KMS-11 (cell line): ENCODE measurements around the gene KLB.

Experiments used
- H2AFZ ChIP-seq: fragments of 200-600 bp; sonication (generic); 2 replicates; pipeline ENCODE4 v1.6.1; 2016; ENCODE audit warnings: antibody characterized with exemption, mixed run types, low read depth
- H3K27ac ChIP-seq: fragments of 200-600 bp; sonication (generic); 2 replicates; pipeline ENCODE4 v1.6.1; 2016; ENCODE audit warnings: mild to moderate bottlenecking, mixed run types
- H3K27me3 ChIP-seq: fragments of 200-600 bp; sonication (generic); 2 replicates; pipeline ENCODE4 v1.6.1; 2017; ENCODE audit warnings: mild to moderate bottlenecking, low read depth, mixed run types, moderate library complexity; ENCODE audit not compliant: insufficient read depth
- H3K36me3 ChIP-seq: fragments of 200-600 bp; sonication (generic); 2 replicates; pipeline ENCODE4 v1.6.1; 2017; ENCODE audit warnings: mild to moderate bottlenecking, mixed run types; ENCODE audit not compliant: insufficient read depth
- H3K4me1 ChIP-seq: fragments of 200-600 bp; sonication (generic); 2 replicates; pipeline ENCODE4 v1.6.1; 2016; ENCODE audit warnings: mild to moderate bottlenecking, low read depth, mixed run types; ENCODE audit not compliant: poor library complexity, severe bottlenecking
- H3K4me2 ChIP-seq: fragments of 200-600 bp; sonication (generic); 2 replicates; pipeline ENCODE4 v1.7.0; 2016; ENCODE audit warnings: mild to moderate bottlenecking, mixed run types
- H3K4me3 ChIP-seq: fragments of 200-600 bp; sonication (generic); IDR thresholded peaks from 2 replicates; pipeline ENCODE4 v1.6.1; 2017; ENCODE audit warnings: low read depth, low read length, mixed read lengths; ENCODE audit not compliant: insufficient read depth
- H3K79me2 ChIP-seq: fragments of 200-600 bp; sonication (generic); 2 replicates; pipeline ENCODE4 v1.6.1; 2016; ENCODE audit warnings: low read depth, mixed run types; ENCODE audit not compliant: insufficient read depth
- H3K9ac ChIP-seq: fragments of 200-600 bp; sonication (generic); 2 replicates; pipeline ENCODE4 v1.6.1; 2016; ENCODE audit warnings: mild to moderate bottlenecking, mixed run types
- H4K20me1 ChIP-seq: fragments of 200-600 bp; sonication (generic); 2 replicates; pipeline ENCODE4 v1.6.1; 2016; ENCODE audit warnings: mild to moderate bottlenecking, mixed run types; ENCODE audit not compliant: insufficient read depth
- CTCF ChIP-seq: fragments of 200-600 bp; sonication (generic); conservative IDR thresholded peaks from 2 replicates; pipeline ENCODE4 v1.6.1; 2017; ENCODE audit warnings: low read depth, mild to moderate bottlenecking, antibody characterized with exemption, low read length, moderate library complexity, mixed read lengths

KLB gene

GRCh38 chr4:39470402-39470801 is 63.7 kb downstream of the KLB start:
- no peaks in the 10 kb centered on the region for H4K20me1 ChIP-seq
- TF ChIP-seq CTCF, result no peak
- no peaks in the 10 kb centered on the region for H3K36me3 ChIP-seq
- H3K4me2 ChIP-seq, result no peak overlapping the region
- H3K27ac ChIP-seq, result no peak overlapping the region
- peaks cover 13% of the 10 kb centered on the region for H3K4me1 ChIP-seq
- H3K27me3 ChIP-seq, result no peaks in the 10 kb centered on the region
- no peak overlapping the region for H2AFZ ChIP-seq
- no peaks in the 10 kb centered on the region for H3K79me2 ChIP-seq
- no peak overlapping the region for H3K9ac ChIP-seq
- H3K4me3 ChIP-seq, result no peak overlapping the region

- TF ChIP-seq CTCF, result no peak
- no peak overlapping the region for H2AFZ ChIP-seq
- no peak overlapping the region for H3K4me2 ChIP-seq
- H3K27me3 ChIP-seq, result no peaks in the 10 kb centered on the region
- H3K4me3 ChIP-seq, result no peak overlapping the region
- no peak overlapping the region for H3K9ac ChIP-seq
- no peaks in the 10 kb centered on the region for H4K20me1 ChIP-seq
- H3K27ac ChIP-seq, result no peak overlapping the region
- no peaks in the 10 kb centered on the region for H3K36me3 ChIP-seq
- no peaks in the 10 kb centered on the region for H3K79me2 ChIP-seq
- H3K4me1 ChIP-seq, result peaks cover 13% of the 10 kb centered on the region
Measured at GRCh38 chr4:39472396-39472795, 65.7 kb downstream of the KLB start.

- no peak overlapping the region for H2AFZ ChIP-seq
- no peaks in the 10 kb centered on the region for H3K27me3 ChIP-seq
- no peak overlapping the region for H3K9ac ChIP-seq
- H3K36me3 ChIP-seq, result no peaks in the 10 kb centered on the region
- TF ChIP-seq CTCF, result no peak
- H3K4me3 ChIP-seq, result no peak overlapping the region
- no peaks in the 10 kb centered on the region for H3K4me1 ChIP-seq
- no peaks in the 10 kb centered on the region for H3K79me2 ChIP-seq
- no peak overlapping the region for H3K4me2 ChIP-seq
- H3K27ac ChIP-seq, result no peak overlapping the region
- no peaks in the 10 kb centered on the region for H4K20me1 ChIP-seq
Measured at GRCh38 chr4:39476187-39476895, 69.6 kb downstream of the KLB start.

- Histone ChIP-seq H3K27me3 (no peaks in the 10 kb centered on the region), H3K4me1 (no peaks in the 10 kb centered on the region), H3K4me2 (no peak overlapping the region), H3K36me3 (no peaks in the 10 kb centered on the region), H3K4me3 (no peak overlapping the region), H3K79me2 (no peaks in the 10 kb centered on the region), H2AFZ (no peak overlapping the region), H3K9ac (no peak overlapping the region), H3K27ac (no peak overlapping the region), H4K20me1 (no peaks in the 10 kb centered on the region)
- no peak for TF ChIP-seq CTCF
Measured at GRCh38 chr4:39480251-39480650, 73.5 kb downstream of the KLB start.
